Fibroblast of upper back skin (primary cell): ENCODE measurements around the gene VGLL4.

Experiments
- DNase-seq: peaks from one replicate; pipeline ENCODE4 v3.0.0-alpha.2; 2013

VGLL4 gene

GRCh38 chr3:11651900-11652299 lies 8.2 kb upstream of the VGLL4 start:
- peak; percentile 55 for DNase-seq

- DNase-seq: no peak
These were observed 7.8 kb upstream of the VGLL4 start for GRCh38 chr3:11651477-11651876.

GRCh38 chr3:11650391-11650790 lies 6.7 kb upstream of the VGLL4 start:
- DNase-seq: no peak

- DNase-seq: no peak
These were observed 5.0 kb upstream of the VGLL4 start for GRCh38 chr3:11648735-11649134.

GRCh38 chr3:11643201-11643603 lies 513 bp downstream of the VGLL4 start:
- peak; percentile 33 for DNase-seq

- peak; percentile 94 for DNase-seq
These were observed 1.1 kb downstream of the VGLL4 start for GRCh38 chr3:11642431-11643191.

- peak; percentile 50 for DNase-seq
These were observed 1.9 kb downstream of the VGLL4 start for GRCh38 chr3:11641683-11642430.

GRCh38 chr3:11641316-11641682 lies 2.4 kb downstream of the VGLL4 start:
- peak; percentile 37 for DNase-seq

GRCh38 chr3:11640009-11640673 lies 3.6 kb downstream of the VGLL4 start:
- no peak for DNase-seq

GRCh38 chr3:11638495-11639358 lies 5.0 kb downstream of the VGLL4 start:
- DNase-seq: no peak

GRCh38 chr3:11637901-11638458 lies 5.7 kb downstream of the VGLL4 start:
- peak; percentile 81 for DNase-seq

GRCh38 chr3:11636394-11636770 lies 7.3 kb downstream of the VGLL4 start:
- no peak for DNase-seq

- DNase-seq: no peak
These were observed 7.9 kb downstream of the VGLL4 start for GRCh38 chr3:11635680-11636393.

- DNase-seq: no peak
These were observed 8.6 kb downstream of the VGLL4 start for GRCh38 chr3:11634974-11635612.

- DNase-seq: no peak
These were observed 9.6 kb downstream of the VGLL4 start for GRCh38 chr3:11634081-11634635.

GRCh38 chr3:11632966-11633365 lies 10.7 kb downstream of the VGLL4 start:
- DNase-seq: no peak

- no peak for DNase-seq
These were observed 11.2 kb downstream of the VGLL4 start for GRCh38 chr3:11632564-11632963.

- DNase-seq: no peak
These were observed 11.9 kb downstream of the VGLL4 start for GRCh38 chr3:11631820-11632219.

- DNase-seq: peak; percentile 93
These were observed 14.0 kb downstream of the VGLL4 start for GRCh38 chr3:11629716-11630115.

GRCh38 chr3:11627612-11628011 lies 16.1 kb downstream of the VGLL4 start:
- DNase-seq: no peak

GRCh38 chr3:11626084-11626463 lies 17.6 kb downstream of the VGLL4 start:
- DNase-seq: no peak
